GM21576 (cell line): ENCODE results near the gene ANTXRL.
"Not testable (repeated sequence)": the region's sequence is repeated elsewhere in the genome, so short reads cannot be mapped to it uniquely, and the experiment has no call there.

Experiments used
- ATAC-seq: cut with Tn5 transposase; IDR thresholded peaks from one replicate; pipeline ENCODE4 v1.9.1; 2021; ENCODE audit warnings: mild to moderate bottlenecking, moderate library complexity; ENCODE audit not compliant: unreplicated experiment

ANTXRL gene

GRCh38 chr10:46286991-46287693 lies at the start of gene ANTXRL:
ANTXRL (plus strand) TSS chr10:46286997; CDS start chr10:46287263, 266 bp downstream.
- ATAC-seq: no peak

- no peak for ATAC-seq
Observed at GRCh38 chr10:46237815-46238510, 48.8 kb upstream of the ANTXRL start.

GRCh38 chr10:46239247-46239646 lies 47.5 kb upstream of the ANTXRL start:
- ATAC-seq: no peak

DNA sequence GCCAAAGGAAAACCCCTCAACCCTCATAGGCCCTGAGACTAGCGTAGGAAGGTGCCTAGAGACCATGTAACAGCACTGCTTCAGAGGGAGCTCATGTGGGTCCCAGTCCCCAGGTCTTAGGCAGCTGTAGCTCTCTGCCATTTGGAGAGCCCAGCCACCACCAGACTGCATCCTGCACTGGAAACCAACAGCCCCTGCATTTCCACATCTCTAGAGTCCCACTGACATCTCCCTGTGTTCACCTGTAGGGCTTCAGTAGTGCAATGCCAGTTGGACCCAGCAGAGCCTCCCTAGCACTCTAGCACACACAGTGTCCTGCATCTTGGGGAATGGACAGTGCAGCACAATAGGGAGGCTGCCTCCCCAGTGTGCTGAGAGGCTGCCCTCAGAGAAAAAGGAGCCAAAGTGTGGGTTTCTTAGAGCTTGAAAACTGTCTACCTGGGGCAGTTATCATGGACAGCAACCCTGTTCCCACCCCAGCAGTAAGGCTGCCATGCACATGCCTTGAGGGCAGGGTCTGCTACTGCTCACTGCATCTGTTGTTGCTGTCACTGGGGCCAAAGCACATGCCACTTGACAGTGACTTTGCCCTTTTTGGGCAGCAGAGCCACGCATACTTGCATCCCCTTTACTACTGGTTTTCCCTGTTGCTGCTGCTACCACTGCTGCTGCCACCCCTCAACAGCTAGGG lies 46.7 kb upstream of the ANTXRL start:
- no peak for ATAC-seq

DNA sequence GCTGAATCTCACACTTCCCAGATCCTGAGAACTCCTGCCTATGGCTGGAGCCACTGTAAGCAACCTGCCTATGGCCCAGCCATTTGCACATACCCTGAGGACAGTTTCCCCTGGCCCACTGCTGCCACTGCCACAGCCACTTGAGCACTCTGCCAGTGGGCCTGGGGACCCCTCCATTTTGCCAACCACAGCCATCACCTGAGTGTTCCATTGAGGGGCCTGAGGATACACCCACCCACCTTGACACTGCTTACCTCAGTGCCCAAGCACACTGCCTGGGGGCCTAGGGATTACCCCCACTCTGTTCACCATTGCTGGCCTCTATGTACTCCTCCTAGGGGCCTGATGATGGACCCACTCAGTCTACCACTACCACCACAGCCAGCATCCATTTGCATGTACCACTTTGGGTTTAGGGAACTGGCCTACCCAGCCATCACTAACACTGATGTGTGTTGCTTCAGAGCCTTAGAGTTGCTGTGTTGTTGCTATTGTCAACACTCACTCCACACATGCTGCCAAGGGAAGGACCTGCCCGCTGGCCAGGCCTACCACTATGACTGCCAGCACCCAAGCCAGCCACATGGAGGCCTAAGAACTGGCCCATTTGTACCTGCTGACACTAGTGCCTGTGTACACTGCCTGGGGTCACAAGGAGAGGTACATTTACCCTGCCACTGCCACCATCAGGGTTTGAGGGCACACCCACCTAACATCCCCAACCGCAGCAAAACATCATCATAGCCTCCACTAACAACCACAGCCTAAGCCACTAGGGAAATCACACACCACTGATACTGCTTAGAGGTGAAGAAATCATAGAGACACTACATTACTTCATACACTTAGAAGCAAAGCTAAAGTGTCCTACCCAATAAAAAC lies 45.9 kb upstream of the ANTXRL start:
- no peak for ATAC-seq

GRCh38 chr10:46245381-46245900 lies 41.4 kb upstream of the ANTXRL start:
- no peak for ATAC-seq

- ATAC-seq: not testable (repeated sequence)
Observed at GRCh38 chr10:46246400-46247180, 40.2 kb upstream of the ANTXRL start.

GRCh38 chr10:46247181-46247475 lies 39.7 kb upstream of the ANTXRL start:
- ATAC-seq: no peak

- no peak for ATAC-seq
Observed at GRCh38 chr10:46247808-46248569, 38.8 kb upstream of the ANTXRL start.

DNA sequence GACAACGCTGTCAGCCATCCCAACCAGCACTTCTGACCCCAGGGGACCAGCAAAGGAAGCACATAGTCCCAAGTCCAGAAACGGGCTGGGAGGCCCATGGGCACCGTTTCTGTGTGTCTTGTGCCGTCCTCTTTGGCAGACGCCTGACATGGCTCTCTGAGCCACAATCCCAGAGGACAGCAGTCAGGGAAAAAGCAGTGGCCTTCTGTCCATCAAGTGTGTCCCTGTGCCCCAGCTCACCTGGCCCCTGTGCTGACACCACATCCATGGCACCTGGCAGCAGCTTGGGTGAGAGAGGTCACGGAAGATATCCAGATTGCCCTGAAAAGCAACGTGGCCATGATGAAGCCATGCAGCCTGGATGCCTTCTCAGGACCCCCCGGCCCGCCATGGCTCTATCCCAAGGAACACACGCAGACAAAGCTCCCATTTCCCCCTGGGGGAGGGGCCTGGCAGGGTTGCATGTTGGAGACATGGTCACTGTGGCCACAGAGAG lies 38.1 kb upstream of the ANTXRL start:
- no peak for ATAC-seq

GRCh38 chr10:46249617-46250344 lies 37.0 kb upstream of the ANTXRL start:
- not testable (repeated sequence) for ATAC-seq

DNA sequence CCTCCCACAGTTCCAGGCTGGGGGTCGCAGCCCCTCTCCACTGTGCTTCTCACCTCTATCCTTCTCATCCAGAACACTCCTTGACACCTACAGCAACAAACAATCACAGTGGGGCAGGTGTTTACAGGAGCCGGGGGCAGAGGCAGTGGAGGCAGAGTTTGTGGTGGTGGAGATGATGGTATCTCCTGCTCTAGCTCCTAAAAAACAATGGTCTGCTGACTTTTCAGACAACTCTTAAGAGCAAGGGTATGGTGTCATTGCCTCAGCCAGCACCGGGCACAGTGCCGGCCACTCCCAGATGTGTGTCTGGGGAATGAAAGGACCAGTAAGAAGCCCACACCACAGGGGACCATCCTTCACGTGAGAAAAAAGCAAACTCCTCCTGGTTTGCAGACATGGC lies 36.3 kb upstream of the ANTXRL start:
- no peak for ATAC-seq

DNA sequence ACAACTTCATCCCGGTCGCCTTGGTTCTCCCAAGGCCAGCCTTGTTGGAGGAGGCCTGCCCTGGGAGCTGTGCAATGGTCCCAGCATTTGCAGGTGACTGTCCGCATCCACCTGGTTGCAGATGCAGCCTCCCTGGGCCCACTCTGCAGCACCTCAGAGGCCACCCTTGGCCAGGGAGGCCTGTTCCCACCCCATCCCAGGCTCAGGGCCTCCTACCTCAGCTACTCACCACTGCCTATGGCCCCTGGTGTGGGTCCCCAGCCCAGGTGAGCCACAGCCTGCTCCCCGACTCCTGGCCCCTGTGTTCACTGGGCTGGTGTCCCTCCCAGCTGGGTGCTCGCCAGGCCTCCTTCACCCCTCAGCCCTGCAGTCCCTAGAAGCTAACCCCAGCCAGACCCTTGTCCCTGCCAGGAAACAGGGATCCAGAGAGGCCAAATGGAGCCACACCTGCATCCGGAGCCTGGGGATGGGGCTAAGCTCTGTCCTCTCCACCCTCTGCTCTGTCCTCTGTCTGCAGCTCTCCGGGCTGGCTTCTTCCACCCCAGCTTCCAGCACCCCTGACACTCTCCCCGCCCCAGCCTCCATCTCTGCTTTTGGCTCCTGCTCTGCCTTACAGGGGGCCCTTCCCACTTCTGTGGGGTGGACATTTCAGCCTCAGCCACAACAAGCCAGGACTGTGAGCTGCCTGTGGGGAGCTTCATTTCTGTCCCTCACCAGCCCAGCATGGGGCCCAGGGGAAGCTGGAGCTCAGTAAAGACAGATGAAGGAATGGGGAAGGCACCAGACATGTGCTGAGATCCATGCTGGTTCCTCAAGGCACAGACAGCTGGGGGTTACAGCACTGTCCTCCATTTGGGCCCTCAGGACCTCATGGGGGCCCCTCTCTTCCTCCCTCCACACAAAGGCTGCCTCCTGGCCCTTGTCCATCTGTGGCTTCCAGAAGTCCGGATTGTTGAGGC lies 35.6 kb upstream of the ANTXRL start:
- ATAC-seq: no peak

- ATAC-seq: no peak
Observed at GRCh38 chr10:46251857-46252847, 34.6 kb upstream of the ANTXRL start.

- no peak for ATAC-seq
Observed at GRCh38 chr10:46253076-46254006, 33.5 kb upstream of the ANTXRL start.
